Spleen (tissue), 7 donors: ENCODE data around the gene HMGB3.

Source experiments
- CTCF ChIP-seq, 11 experiments: fragments of 200-600 bp in 7 of 11; fragments of 450-650 bp in 4 of 11; sonication (generic) in 4 of 11; IDR thresholded peaks in 8 of 11; conservative IDR thresholded peaks in 3 of 11; 1 replicate in 7 of 11; 2 replicates in 4 of 11; pipeline versions ENCODE4 v1.4.0 to v1.8.0; 2016 to 2021; ENCODE audit warnings: antibody characterized with exemption in 11 of 11, inconsistent platforms in 4 of 11, mild to moderate bottlenecking in 1 of 11
- POLR2A ChIP-seq, 3 donors: fragments of 450-650 bp; IDR thresholded peaks; one replicate each; pipeline ENCODE4 v1.5.1; 2017; ENCODE audit warnings: antibody characterized with exemption in 3 of 3, mild to moderate bottlenecking in 1 of 3
- donor health status: DM: no; HTN: no; CAD: no; lungs with moderate emphysema.
- donor health status: DM: no; HTN: no; CAD: no.
- donor health status: DM: no; HTN: no; CAD: no.

- TF ChIP-seq CTCF (IDR thresholded peaks at IDR 0.05 in 8 of 11, conservative IDR thresholded peaks at IDR 0.05 in 3 of 11), result no peak
- no peak for TF ChIP-seq POLR2A (IDR thresholded peaks at IDR 0.05)
Measured at GRCh38 chrX:151000861-151001331, 17.8 kb downstream of the HMGB3 start.
